Measurements from ENCODE around the gene RTN4RL1.
"Not testable (repeated sequence)": the region's sequence is repeated elsewhere in the genome, so short reads cannot be mapped to it uniquely, and the experiment has no call there.

RTN4RL1 gene

DNA sequence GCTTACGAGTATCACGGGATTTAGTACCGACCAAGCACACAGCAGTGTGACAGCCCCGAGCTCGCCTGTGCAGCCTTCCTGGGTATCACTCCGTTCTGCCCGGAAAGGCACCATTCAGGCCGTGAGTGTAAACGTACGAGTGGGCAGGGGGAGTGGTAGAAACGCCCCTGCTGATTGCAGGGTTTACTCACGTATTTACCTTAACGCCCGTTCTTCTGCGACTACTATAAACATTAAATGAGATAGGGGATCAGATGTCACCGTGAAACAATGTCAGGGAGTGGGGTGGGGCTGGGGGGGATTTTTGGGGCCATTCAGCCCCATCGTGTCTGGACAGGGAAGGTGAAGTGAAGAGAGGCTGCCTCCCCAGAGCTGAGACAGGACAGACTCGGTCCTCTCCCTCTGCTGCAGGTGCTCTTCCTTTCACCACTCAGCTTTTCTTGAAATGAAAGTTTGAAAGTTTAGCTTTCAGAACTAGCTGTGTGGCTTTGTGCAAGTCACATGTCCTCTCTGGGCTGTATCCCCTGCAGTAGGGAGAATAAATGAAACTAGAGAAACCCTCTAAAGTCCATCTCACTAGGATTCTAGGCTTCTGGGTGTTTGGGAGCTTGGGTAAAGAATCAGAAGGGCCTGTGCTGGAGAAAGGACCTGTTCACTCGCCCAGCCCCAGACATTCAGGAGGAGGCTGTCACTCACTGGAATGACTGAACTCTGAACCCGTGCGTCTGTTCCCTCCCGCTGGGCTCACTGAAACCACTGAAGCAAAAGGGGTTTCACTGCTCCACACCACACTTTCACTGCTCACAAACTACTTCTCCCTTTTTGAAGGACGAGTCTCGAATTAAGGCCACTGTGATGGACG, 128.7 kb downstream of the RTN4RL1 start:
- DNase-seq (ENCODE audit: low spot score): no peak

DNA sequence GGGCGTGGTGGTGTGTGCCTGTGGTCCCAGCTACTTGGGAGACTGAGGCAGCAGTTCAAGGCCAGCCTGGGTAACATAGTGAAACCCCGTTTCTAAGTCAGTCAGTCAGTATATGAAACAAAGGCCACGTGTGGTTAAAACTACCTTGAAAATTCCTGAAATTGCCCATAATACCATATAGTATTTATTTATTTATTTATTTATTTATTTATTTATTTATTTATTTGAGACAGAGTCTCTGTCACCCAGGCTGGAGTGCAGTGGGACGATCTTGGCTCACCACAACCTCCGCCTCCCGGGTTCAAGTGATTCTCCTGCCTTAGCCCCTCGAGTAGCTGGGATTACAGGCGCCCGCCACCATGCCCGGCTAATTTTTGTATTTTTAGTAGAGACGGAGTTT, 129.7 kb downstream of the RTN4RL1 start:
- DNase-seq (ENCODE audit: low spot score); FAIRE-seq: not testable (repeated sequence)

More for the DNA sequence above, 128.7 kb downstream of the RTN4RL1 start:
- no peak for FAIRE-seq

DNA sequence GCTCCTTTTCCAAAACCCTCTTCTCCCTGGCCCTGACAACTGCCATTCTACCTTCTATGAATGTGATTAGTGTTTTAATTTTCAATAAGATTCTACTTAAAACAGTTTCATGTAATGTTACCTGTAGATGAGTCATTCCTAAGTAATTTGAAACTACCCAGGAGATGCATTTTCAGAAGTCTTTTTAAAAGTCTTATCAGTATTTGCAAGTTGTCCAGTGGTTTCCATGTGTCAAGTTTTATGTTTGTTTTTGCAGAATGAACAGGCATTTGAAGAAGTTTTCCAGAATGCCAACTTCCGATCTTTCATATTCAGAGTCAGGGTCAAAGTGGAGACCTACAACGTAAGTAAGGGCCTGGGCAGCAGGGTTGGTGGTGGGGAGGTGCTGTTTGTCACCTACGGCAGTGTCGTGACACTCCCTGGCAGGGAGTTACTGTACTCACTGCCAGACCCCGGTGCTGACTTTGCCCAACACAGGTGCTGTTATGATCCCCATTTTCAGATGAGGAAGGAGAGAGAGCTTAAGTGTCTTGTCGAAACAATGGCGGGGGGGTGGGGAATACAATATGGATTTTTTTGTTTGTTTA, 130.3 kb downstream of the RTN4RL1 start:
- no peak for DNase-seq (ENCODE audit: low spot score)
- FAIRE-seq: no peak

DNA sequence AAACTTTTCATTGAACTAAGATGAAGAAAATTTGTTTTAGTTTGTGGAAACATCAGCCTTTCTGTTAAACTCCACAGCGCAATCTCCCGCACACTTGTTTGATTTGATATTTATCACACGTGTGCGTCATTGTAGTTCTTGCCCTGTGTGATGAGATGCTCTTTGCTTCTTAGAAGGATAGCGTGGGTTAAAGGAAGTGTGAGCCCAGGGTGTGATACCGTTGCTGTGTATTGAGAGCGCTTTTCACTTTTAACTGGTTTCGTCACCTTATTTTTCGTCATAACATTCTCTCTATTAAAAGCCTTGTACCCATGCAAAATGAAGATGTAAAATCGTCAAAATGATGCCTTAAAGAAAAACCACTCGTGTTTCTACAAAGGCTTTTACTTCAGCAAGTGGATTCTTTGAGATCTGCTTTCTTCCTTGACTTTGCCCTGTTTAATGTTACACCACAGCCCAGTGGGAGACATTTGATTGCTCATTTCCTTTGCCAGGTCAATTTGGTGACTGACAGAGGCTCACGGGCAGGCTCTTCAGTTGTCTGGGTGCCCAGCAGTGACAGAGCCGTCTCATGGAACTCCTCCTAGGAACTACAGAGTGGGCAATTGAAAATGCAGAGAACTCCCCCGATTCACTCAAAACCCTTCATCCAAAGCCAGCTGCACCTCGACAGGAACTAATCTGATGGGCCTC, 134.2 kb downstream of the RTN4RL1 start:
- no peak for FAIRE-seq

DNA sequence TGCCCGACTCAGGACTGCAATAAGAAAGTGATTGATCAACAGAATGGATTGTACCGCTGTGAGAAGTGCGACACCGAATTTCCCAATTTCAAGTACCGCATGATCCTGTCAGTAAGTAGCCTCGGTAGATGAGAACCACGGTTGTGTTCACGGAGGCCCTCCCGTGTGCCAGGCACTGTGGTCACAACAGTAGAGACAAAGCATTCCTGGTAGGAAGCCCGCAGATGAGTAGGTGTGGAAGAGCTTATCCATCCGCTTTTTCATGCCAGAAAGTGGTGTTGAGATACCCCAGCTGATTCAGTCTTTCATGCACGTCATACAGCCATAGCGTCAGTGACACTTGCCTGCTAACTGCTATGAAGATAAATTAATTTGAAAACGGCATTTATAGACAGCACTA, 136.4 kb downstream of the RTN4RL1 start:
- FAIRE-seq (no peak), DNase-seq (ENCODE audit: low spot score) (no peak)

More for the DNA sequence above, 134.2 kb downstream of the RTN4RL1 start:
- no peak for DNase-seq (ENCODE audit: low spot score)
